OCI-LY3 (cell line): ENCODE results near the gene SUZ12.
"Not testable (repeated sequence)": the region's sequence is repeated elsewhere in the genome, so short reads cannot be mapped to it uniquely, and the experiment has no call there.

Experiments used
- EZH2phosphoT487 ChIP-seq: fragments of 200-600 bp; shearing (Covaris generic); IDR thresholded peaks from 2 replicates; pipeline ENCODE4 v1.6.1; 2018; ENCODE audit warnings: antibody characterized with exemption, mixed run types, low read depth
- TF ChIP-seq, protein P1 (sequence below): fragments of 200-600, 300-600 bp; sonication (generic); IDR thresholded peaks from 2 replicates; pipeline ENCODE4 v1.5.1; 2014; ENCODE audit warnings: antibody characterized with exemption, low read length, low read depth

DNA sequence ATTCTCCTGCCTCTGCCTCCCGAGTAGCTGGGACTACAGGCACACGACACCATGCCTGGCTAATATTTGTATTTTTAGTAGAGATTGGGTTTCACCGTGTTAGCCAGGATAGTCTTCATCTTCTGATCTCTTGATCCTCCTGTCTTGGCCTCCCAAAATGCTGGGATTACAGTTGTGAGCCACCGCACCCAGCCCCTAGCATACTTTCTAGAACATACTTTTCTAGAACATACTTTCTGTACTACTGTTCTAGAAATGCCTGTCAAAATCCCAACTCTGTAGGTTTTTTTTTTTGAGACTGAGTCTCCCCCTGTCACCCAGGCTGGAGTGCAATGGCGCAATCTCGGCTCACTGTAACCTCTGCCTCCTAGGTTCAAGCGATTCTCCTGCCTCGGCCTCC lies 27.3 kb downstream of the SUZ12 start:
- TF ChIP-seq, protein P1, sequence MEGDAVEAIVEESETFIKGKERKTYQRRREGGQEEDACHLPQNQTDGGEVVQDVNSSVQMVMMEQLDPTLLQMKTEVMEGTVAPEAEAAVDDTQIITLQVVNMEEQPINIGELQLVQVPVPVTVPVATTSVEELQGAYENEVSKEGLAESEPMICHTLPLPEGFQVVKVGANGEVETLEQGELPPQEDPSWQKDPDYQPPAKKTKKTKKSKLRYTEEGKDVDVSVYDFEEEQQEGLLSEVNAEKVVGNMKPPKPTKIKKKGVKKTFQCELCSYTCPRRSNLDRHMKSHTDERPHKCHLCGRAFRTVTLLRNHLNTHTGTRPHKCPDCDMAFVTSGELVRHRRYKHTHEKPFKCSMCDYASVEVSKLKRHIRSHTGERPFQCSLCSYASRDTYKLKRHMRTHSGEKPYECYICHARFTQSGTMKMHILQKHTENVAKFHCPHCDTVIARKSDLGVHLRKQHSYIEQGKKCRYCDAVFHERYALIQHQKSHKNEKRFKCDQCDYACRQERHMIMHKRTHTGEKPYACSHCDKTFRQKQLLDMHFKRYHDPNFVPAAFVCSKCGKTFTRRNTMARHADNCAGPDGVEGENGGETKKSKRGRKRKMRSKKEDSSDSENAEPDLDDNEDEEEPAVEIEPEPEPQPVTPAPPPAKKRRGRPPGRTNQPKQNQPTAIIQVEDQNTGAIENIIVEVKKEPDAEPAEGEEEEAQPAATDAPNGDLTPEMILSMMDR, result not testable (repeated sequence)
- TF ChIP-seq EZH2phosphoT487, result not testable (repeated sequence)
